Activated gamma-delta T cell treated with anti-CD3 and anti-CD28 coated beads, Interleukin-2, amount 50 U/mL, for 16 hours (primary cell): Measurements from ENCODE around the gene ANKFN1.

Experiments used
- DNase-seq: peaks from one replicate; pipeline ENCODE4 v3.0.0-alpha.2; 2020; ENCODE audit warnings: low read depth

Gene ANKFN1

DNA sequence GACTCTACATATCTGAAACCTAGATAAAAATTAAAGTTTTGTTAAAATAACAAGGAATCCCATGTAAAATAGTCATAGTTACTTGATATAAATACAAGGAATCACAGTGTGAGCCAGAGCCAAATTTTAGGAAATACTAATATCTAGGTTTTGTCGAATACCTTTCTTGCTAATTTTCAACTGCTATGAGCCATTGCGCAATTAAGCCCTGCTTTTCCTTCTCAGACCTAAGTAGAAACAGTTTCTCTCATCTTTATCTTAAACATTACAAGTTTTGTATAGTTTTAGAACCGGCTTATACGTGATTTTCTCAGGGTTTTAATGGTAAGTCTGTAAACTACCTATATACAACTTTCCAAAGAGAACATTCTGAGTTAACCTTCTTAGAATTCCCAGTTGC is 282.9 kb downstream of the ANKFN1 start:
- DNase-seq: no peak

DNA sequence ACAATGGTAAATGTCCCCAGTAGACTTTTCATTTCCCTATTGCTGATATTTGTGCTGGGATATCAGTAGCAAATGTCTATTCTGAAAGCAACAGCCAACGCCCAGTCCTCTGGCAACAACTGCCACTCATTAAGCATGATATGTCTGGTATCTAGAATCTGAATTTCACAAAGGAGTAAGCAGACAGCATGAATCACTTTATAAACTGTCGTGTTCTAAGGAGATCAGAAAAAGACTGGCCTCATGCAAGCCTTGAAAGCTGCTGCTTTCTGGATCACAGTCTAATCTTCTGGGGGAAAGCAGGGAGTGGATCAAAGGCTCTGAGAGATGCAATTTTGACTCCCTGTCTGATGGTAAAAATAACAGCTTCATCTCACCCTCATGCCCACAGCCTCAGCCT is 287.1 kb downstream of the ANKFN1 start:
- no peak for DNase-seq

DNA sequence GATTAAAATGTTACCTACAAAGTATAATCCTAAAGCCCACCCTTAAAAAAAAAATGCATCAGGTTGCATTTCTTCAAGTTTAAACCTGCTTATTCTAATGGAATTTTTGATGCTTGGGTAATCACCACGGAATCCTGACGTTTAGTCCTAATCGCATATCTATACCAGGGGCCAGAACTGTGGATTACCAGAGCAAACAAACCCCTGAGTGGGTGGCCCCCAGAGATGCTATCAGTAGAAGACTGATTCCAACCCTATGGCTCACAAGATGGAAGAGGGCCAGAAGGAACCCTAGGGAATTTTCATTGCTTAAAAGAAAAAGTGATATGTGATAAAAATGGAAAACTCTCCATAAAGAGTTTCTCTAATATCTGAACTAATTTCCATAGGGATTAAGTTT is 288.0 kb downstream of the ANKFN1 start:
- DNase-seq: no peak

DNA sequence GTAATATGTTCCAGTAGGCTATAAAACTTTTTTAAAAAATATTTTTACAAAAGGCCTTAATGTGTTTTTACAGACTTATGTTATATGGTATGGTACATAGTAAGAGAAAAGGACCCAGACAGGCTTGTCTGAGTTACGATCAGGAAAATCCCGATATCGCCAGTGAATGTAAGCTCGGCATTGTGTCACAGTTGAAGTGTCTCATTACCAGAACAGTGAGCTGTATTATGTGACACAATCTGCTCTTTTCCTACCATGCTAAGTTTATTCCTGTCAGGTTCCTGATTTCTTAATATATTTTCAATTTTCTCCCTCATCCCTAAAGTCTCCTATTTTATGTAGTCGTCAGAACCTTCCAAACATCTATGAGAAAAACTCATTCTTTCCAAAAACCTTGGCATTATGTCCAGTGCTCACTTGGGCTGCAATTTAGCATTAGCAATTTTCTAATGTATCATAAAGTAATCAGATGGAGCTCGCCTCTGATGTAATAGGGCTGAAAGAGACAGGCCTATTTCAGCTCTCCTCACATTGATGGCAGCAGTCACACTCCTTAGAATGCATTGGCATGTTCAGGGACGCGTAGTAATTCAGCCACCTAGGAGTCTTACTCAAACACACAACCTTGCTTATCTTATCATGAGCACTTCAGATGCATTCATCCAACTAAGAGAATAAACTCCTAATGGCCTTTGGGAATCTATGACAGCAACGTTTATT is 292.6 kb downstream of the ANKFN1 start:
- DNase-seq: no peak

DNA sequence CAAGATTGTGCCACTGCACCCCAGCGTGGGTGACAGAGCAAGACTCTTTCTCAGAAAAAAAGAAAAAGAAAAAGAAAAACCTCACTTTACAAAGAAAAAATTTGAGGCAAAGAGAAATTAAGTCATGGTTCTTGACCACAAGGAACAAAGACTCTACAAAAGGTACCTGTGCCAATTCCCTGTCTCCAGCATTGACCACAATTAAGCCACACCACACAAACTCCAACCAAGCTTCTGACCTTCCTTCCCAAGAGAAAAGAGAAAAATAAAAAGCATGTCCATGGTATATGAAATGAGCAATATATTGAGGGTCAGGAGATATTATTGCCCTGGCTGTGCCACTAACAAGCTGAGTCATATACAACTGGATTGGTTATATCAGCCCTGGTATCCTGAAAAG is 293.9 kb downstream of the ANKFN1 start:
- no peak for DNase-seq

DNA sequence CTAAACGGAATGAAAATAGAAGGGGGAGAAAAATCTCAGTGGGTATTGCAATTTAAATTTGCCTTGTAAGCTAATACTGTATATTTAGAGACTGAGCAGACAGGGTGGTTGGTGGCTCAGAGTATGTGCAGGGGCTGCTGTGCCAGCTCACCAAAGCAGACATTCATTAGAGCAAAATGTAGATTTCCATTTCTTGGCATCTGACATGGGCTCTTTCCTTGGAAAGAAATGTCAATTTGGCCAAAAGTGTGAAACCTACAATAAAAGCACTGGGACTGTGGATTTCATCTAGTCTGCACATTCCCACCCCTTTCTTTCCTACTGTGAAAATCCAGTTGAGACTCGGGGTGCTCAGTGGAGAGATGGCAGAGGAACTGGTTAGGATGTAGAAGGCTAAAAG is 295.1 kb downstream of the ANKFN1 start:
- DNase-seq: no peak

DNA sequence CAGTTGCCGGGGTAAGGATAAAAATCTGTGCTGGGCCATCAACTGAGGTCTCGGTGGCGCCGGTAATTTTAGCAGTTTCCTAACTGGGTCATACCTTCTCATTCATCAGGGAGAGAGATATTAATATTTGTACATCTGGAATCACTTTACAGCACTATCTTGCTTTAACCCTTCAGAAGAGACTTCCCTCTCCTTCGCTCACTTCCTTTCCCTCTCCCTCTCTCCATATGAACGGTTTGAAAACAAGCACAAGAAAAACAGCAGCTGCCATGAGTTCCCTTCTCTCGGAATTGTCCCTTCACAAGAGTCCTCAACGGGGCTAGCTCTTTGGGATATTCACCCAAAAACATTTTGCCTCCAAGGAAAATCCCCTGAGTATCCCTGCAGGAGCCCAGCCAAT is 295.9 kb downstream of the ANKFN1 start:
- no peak for DNase-seq

DNA sequence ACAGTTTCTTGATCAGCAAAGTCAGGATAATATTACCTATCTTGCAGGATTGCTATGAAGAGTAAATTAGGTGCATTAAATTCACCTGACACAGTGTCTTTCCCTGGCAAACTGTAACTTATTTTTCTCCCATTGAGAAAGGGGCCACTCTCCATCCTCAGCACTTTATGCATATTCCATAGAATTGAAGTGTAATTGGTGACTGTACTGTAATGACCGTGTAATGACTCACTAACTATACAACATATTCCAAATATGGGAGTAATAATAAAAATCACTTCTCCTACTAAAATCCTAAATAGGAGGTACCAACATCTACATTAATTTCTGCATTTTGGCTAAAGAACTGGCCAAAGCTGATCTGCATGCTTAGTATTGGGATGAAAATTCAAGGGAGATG is 298.4 kb downstream of the ANKFN1 start:
- no peak for DNase-seq

DNA sequence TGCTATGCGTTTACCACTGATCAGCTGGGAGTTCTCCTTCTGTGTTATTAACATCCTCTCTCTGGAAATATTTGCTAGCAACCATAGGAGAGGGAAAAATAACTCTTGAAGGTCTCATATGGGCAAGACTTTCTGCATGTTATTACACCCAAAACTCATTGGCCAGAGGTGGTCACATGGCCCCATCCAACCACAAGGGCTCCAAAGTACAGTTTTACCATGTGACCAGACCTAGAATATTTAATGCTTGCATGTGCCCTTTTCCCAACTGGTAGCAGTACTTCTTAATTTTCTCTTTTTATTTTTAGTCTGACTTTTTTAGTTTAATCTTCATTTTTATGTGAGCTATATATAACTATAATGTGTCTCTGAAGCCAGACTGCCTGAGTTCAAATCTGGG is 299.2 kb downstream of the ANKFN1 start:
- no peak for DNase-seq

DNA sequence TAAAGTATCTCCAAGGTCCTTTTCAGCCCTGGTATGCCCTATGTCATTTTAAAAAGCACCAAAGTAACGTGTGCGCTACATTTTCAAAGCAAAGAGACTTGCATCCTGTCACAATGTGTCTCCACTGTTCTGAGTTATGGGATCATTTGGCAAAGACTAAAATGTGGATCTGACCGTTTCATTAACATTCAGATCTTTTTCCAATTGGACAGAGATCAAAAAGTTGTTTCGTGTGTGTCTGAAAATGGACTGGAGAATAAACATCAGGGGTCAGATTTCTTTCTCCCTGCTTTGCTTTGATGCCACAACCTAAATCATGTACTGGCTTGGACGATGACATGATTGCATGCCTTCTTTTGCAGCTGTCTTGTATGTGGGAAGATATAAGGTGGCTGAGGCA is 304.2 kb downstream of the ANKFN1 start:
- DNase-seq: no peak

DNA sequence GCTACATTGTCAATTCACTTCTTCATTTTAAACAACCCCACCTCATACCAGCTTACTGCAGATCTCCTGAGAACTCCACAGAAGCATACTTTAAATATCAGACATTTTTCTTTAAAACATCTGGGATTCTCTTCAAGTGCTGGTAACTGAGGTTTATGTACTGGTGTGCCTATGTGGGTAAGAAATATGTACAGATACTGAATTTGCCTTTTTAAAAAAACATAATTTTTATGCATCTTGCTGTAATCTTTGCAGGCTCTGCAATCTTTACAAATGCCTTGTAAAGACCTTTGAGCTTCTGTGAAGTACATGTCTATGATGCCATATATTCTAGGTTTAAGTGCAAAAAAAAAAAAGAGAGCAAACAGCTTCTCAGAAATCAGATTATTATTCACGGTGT is 312.6 kb downstream of the ANKFN1 start:
- no peak for DNase-seq

DNA sequence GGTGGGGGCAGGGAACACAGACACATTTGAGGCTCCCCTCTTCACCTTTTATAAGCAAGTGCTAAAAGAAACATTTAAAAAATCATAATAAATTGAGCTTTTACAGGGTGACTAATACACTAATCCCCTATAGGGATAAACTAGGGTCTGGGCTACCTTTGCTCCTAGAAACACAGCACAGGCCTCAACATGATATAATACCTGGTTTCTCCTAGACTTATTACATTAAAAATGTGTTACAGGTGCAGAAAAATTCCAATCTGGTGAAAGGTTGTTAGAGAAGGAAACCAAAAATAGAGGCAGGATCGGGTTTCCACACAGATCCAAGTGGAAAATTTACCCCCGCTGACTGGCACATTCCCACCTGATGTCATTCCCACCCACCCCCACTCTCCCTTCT is 315.6 kb downstream of the ANKFN1 start:
- DNase-seq: no peak

DNA sequence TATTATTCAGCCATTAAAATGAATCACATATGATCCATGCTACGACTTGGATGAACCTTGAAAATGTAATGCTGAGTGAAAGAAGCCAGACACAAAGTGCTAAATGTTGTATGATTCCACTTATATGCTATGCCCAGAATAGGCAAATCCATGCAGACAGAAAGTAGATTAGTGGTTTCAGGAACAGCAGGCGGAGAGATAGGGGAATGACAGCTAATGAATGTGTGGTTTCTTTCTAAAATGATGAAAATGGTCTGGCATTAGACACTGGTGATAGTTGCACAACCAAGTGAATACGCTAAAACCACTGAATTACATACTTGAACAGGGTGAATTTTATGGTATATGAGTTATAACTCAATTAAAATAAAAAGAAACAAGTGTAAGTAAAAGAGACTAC is 318.4 kb downstream of the ANKFN1 start:
- no peak for DNase-seq

DNA sequence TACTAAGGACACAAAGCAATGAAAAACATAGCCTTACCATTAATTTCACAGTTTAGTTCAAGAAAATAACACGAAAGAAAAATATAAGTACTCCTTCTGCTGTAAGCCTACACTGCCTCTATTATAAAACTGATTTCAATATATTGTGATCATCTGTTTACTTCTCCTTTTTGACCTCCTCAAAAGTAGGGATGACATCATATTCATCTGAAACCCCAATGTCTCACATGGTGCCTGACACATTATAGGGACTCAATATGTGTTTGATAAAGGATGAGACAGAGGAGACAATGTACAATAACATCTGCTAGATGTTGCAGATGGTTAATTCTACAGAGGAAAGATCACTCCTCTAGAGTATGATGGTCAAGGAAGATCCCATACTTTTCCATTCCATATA is 321.8 kb downstream of the ANKFN1 start:
- DNase-seq: no peak

DNA sequence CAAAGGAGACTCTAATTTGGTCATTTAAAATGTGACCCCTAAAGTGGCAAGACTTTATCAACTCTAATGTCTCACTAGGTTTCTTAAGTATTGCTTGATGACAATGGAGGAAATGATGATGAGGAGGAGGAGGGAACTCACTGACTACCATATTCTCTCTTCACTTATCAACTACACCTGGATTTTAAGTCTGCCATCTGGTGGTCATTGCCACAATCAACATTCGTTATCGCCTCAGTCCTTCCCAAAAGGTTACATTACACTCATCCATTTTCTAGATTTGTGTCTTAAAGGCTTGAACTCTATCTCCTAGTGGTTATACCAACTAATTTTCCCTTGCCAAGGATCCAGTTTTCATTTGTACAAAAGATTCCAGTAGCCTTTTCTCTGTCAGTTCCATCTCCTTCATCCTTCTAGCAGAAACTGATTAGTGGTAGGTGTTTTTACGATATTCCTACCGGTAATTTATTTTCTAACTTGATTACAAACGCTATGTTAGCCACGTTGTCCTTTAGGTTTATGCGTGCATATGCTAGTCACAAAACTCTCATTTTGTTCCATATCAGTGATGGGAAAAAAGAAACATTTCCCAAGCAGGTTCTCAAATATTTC is 325.7 kb downstream of the ANKFN1 start:
- no peak for DNase-seq

DNA sequence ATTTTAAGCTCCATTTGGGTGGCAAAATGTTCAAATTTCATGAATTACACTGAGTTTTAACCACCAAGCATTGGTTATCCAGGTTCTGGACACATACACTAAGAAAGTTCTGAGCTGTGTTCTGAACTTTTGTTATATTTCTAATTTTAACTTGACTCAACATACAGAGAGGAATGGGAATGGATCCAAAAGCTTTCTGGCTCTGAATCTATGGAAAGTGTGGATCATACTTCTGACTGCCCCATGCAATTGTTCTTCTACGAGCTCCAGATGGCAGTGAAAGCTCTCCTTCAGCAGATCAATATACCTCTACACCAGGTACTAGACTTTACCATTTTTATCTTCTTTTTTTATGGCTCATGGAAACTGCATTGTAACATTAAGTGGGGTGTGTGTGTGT is 327.2 kb downstream of the ANKFN1 start:
- DNase-seq: no peak

DNA sequence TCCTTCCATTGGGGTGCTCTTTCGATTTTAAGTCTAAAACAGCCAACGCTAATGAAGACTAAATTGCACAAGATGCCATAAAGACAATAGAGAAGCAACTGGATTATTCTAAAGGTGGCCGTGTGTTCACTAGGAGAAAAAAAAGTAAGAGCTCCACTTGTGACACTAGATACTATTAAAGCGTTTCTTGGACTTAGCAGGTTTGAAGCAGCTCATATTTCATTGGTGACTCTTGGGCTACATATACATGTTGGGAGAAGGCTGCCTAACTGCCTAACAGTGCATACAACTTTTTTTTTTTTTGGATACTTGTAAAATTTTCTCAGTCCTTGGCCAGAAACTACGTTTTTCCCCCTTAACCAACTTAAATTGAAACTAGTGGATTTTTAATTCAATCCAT is 328.4 kb downstream of the ANKFN1 start:
- no peak for DNase-seq

DNA sequence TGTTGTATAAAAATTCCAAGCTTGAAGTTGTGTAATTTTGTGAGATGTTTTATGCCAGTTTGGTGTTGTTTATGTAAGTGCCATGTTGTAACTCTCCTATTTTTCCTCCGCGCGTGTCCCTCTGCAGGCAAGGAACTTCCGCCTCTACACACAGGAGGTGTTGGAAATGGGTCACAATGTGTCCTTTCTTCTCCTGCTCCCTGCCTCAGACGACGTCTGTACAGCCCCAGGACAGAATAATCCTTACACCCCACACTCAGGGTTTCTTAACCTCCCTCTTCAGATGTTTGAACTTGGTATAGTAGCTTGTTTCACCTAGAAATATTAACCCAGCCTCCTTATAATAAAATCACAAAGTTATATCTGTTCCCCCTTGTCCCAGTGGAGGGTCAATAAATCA is 329.0 kb downstream of the ANKFN1 start:
- DNase-seq: no peak

DNA sequence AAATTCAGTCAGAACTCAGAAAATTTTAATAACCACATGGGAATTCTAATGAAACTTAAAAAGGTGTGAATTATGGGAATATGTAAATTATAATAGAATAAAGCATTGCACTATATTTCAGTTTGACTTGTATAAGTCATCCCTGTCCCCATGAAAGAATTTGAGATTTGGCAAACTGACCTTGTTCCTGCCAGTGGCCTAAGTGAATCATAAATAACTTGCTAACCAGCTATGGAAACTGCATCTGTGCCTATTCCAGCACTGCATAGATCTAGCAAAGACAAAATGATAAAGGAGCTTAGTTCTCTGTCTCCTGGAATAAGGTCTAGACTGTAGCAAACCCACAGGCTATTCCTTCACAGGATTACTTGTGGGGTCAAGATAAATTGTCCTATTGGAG is 333.5 kb downstream of the ANKFN1 start:
- no peak for DNase-seq

DNA sequence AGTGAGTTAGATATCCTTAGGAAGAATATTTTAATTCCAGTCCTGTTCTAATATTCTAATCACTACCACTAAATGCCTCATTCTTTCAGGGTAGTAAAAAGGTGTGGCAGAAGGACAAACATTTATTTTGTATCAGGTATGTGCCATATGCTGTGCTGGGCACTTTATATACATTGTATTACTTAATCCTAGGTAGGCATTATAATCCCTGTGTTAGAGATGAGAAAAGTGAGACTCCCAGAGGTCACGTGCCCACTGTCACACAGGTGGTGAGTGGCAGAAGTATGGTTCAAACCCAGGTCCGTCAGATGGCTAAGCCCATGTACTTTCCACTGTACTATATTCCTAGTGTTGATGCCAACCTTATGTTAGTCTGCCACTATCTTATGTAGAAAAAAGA is 335.5 kb downstream of the ANKFN1 start:
- DNase-seq: no peak

DNA sequence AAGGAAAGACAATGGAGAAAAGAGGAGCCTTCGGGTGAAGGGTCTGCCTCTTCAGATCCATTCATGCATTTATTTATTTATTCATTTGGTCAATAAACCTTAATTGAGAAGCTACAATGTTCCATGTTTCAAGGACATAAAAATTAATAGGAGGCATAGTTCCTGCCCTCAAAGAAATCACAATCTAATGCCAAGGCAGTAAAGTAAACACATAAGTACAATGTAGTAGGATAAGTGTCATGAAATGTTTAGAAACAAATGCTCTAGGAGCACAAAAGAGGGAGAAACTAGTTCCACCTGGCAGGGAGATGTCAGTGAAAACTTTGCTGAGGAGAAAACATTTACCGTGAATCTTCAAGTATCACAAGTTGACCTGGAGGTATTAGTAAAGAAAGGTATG is 336.7 kb downstream of the ANKFN1 start:
- no peak for DNase-seq

DNA sequence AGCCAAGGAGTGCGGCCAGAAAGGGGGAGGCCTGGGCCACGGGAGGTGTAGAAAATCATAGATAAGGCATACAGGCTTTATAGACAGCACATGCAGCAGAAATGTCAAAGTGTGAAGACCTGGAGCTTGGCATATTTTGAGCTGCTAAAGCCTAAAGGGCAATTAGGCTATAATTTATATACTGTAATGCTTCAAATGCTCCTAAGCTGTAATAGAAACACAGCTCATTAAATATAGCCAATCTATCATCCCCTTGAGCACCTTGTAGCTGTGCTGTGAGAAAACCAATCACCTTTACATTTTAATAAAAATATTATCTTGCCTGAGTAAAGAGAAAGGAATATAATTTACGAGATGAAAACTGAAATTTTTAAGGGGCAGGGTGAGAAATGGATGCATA is 342.3 kb downstream of the ANKFN1 start:
- DNase-seq: no peak

DNA sequence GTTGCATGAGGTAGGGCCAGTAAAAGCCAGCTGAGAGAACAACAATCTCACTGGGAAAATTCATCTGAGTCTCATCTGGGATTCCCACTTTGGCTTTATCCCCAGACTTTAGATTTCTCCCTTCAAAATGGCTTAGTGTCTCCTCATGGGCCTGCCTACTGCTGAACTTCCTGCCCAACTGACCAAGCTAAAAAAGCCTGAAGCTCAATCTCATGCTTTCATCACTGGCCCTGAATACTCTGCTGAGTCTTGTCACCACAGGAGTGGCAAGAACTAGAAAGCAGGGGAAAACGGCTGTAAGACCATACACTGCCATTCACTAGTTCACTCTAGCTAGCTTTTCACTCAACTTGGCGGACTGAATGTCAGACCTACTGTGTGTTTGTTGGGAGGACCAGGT is 343.9 kb downstream of the ANKFN1 start:
- no peak for DNase-seq

DNA sequence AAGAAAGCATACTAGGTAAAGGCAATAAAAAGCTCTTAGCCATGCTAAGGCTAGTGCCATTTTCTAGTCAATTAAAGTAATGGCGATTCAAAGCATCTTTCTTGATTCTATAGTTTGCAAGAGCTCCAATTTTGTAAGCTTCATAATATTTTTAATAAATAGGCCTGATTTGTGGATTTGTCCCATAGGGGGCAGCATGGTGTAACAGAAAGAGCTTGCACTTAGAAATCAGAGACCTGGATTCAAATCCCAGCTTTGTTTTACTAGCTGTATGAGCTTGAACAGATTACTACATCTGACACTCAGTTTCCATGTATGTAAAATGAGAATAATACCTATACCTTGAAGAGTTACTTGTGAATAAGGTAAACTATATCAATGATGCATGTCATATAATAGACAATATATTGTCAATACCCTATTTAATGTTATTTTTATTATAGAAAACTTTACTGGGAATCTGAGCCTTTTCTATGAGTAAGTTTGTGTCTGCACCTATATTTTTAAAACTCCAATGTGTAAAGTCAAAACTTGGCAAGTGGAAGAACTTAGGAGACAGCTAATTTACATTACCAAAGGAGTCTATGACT is 346.6 kb downstream of the ANKFN1 start:
- DNase-seq: no peak
